Skin of body (tissue), 2 donors: ENCODE measurements around the gene GMPR. TPM values are rescaled to one million over a fixed set of nuclear protein-coding genes. Genes with fewer than 3 reads are reported as not detected.

Experiments used
- DNase-seq: peaks from one replicate; lab custom pipeline; 2025; lab: John Stamatoyannopoulos, UW
- total RNA-seq: library from RNA; depleted of rRNA; stranded (reverse); fragments of >200 nt; gene quantifications from one replicate; pipeline ENCODE4 v1.2.3, GENCODE V29; 2014

GMPR gene
- total RNA-seq, 1 donor from 2014 or later: 12.8 TPM

- DNase-seq: no peak
Measured at GRCh38 chr6:16296061-16296670, 57.8 kb downstream of the GMPR start.

- DNase-seq: no peak
Measured at GRCh38 chr6:16299861-16300260, 61.5 kb downstream of the GMPR start.

GRCh38 chr6:16301511-16301910 is 63.1 kb downstream of the GMPR start:
- DNase-seq: no peak

- DNase-seq: no peak
Measured at GRCh38 chr6:16302721-16303552, 64.5 kb downstream of the GMPR start.

- no peak for DNase-seq
Measured at GRCh38 chr6:16305246-16305725, 66.9 kb downstream of the GMPR start.

GRCh38 chr6:16305788-16306187 is 67.4 kb downstream of the GMPR start:
- DNase-seq: no peak

GRCh38 chr6:16306334-16306733 is 67.9 kb downstream of the GMPR start:
- DNase-seq: no peak

GRCh38 chr6:16311763-16312162 is 73.4 kb downstream of the GMPR start:
- DNase-seq: no peak

- no peak for DNase-seq
Measured at GRCh38 chr6:16313732-16314131, 75.3 kb downstream of the GMPR start.

- DNase-seq: no peak
Measured at GRCh38 chr6:16314296-16314695, 75.9 kb downstream of the GMPR start.

GRCh38 chr6:16316741-16317251 is 78.4 kb downstream of the GMPR start:
- DNase-seq: no peak

GRCh38 chr6:16318538-16318937 is 80.2 kb downstream of the GMPR start:
- peak; percentile 8 for DNase-seq

- no peak for DNase-seq
Measured at GRCh38 chr6:16318953-16319720, 80.8 kb downstream of the GMPR start.

- DNase-seq: peak; percentile 87
Measured at GRCh38 chr6:16319813-16320532, 81.6 kb downstream of the GMPR start.

GRCh38 chr6:16320533-16321340 is 82.3 kb downstream of the GMPR start:
- DNase-seq: no peak

GRCh38 chr6:16321341-16321710 is 82.9 kb downstream of the GMPR start:
- DNase-seq: no peak

- DNase-seq: no peak
Measured at GRCh38 chr6:16321826-16322225, 83.4 kb downstream of the GMPR start.

- DNase-seq: peak; percentile 86
Measured at GRCh38 chr6:16322666-16323312, 84.4 kb downstream of the GMPR start.

- DNase-seq: no peak
Measured at GRCh38 chr6:16324184-16324583, 85.8 kb downstream of the GMPR start.
